A204.1 (cell line): ENCODE results near the gene U2SURP.
A peak's percentile ranks its signal among the peaks of the same experiment; 100 is the strongest.
"Not testable (repeated sequence)": the region's sequence is repeated elsewhere in the genome, so short reads cannot be mapped to it uniquely, and the experiment has no call there.

Experiments used
- FAIRE-seq: peaks from 2 replicates; lab custom pipeline; 2012; peaks lifted over from hg19 to GRCh38; lab: Jason Lieb, UNC

The U2SURP gene

DNA sequence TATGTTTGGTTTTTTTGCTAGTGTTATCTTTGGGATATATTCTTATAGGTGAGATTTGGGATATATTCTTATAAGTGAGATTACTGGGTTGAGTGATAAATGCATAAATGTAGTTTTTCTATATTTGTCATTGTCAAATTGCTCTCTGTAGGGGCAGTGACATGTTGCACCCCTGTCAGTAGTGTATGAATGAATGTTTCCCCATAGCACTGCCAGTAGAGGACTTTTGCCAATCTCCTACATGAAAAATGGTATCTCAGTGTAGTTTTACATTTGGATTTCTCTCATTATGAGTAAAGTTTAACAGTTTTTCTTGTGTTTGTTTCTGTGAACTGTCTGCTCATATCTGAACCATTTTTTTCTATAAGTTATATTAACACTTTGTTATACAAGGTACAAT is 13.6 kb downstream of the U2SURP start:
- FAIRE-seq, result no peak

DNA sequence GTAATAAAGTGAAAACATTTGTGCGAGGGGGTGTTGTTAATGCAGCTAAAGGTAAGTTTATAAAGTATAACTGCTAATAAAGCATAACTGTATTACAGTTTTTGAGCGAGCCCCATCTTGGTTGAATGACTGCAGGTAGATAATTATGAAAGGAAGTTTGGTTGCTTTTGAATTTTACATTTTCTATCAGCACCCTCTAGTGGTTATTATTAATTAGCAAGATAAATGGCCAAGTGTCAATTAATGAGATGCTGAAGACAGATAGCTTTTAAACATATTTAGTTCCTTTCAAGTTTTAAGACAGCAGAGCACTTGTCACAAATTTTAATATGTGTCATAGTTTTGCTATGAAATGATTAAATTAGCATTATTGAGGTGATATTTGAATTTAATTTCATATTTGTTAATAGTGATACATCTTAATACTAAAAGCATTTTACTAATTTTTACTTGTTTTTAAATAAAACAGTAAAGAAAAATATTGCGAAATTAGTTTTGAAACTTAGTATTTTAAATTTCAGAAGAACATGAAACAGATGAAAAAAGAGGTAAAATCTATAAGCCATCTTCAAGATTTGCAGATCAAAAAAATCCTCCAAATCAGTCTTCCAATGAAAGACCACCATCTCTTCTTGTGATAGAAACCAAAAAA is 15.1 kb downstream of the U2SURP start:
- FAIRE-seq, result peak; percentile 85

DNA sequence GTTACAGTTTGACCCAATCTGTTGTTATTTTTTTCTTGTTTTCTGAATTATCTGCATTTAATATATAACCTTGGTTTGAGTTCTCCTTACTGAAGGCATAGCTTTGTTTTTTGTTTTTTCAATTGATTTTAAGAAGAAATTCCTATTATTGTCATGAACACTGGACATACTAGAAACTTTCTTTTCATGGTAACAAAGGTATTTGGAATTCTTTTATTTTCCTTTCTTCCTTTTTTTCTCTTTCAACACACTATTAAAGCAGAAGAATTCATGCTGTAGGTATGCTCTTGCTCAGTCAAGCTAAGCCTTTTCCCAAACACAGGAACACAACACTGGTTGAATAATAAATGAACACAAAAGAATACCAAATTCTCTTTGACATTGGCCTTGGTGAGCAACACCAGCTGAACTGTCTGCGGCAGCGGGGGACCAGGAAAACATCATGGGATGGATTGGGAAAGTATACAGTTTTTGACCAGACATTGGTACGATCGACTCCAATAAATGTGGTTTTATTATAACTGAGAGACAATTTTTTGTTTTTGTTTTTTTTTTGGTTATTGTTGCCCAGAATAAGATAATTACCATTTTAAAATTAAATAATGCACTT is 23.1 kb downstream of the U2SURP start:
- FAIRE-seq, result no peak

GRCh38 chr3:143031327-143031726 is 30.0 kb downstream of the U2SURP start:
- no peak for FAIRE-seq

DNA sequence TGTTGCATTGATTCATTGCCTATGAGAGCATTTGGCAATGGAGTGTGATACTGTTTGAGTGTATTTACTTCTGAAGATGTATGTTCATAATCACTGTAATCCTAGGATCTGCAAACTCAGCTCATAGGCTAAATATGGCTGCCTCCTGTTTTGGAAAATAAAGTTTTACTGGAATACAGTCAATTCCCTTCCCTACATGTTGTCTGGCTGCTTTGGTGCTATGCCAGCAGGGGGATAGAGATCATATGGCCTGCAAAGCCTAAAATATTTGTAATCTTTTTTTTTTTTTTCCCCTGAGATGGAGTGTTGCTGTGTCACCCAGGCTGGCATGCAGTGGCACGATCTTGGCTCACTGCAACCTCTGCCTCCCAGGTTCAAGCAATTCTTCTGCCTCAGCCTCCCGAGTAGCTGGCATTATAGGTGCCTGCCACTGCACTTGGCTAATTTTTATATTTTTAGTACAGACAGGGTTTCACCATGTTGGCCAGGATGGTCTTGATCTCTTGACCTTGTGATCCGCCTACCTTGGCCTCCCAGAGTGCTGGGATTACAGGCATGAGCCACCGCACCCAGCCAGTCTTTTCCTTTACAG is 30.5 kb downstream of the U2SURP start:
- FAIRE-seq, result not testable (repeated sequence)

DNA sequence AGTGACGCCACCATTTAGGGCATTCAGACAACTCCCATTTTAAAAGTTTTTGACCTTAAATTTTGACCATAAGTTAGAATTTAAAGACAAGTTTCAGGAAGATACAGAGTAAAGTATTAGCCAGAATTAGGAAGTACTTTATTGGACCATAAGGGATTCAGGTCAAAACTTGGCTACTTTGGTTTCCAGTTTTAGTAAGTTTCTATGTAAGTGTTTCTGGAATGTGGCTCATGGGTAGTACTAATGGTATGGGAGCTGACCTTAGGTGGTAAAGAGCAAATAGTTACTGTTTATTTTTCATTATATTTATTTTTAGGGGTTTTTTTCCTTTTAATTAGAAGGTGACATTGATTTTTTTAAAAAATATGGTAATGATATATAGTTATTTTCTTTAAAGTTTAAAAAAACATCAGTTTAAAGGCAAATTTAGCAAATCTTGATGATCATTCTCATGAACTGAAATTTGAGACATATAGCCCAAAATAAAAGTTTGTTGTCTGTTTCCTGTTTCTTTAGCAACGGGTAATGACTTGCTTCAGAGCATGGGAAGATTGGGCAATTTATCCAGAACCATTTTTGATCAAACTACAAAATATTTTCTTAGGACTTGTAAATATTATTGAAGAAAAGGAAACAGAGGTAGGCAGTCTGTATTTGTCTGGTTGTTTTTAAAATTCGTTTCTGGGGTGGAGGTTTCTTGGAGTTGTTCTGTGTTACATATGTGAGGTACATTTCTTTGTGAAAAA is 34.3 kb downstream of the U2SURP start:
- FAIRE-seq, result no peak

- FAIRE-seq, result no peak
Measured at GRCh38 chr3:143036557-143036956, 35.2 kb downstream of the U2SURP start.

DNA sequence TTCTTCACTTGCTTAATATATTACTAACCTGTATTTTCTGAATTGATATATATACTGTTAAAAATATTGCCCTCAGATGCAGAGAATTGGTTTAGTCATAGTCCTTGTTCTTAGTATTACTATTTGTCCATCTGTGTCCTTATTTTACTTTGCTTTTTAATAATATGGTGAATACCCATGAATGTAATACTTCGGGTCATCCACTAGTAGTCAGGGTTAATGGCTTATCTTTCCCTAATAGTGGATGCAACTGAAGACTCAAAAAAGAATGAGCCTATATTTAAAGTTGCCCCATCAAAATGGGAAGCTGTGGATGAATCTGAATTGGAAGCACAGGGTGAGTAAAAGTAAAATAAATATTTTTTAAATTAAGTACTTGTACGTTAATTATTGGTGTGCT is 36.5 kb downstream of the U2SURP start:
- FAIRE-seq, result peak; percentile 30

GRCh38 chr3:143040261-143040879 is 39.0 kb downstream of the U2SURP start:
- peak; percentile 94 for FAIRE-seq

DNA sequence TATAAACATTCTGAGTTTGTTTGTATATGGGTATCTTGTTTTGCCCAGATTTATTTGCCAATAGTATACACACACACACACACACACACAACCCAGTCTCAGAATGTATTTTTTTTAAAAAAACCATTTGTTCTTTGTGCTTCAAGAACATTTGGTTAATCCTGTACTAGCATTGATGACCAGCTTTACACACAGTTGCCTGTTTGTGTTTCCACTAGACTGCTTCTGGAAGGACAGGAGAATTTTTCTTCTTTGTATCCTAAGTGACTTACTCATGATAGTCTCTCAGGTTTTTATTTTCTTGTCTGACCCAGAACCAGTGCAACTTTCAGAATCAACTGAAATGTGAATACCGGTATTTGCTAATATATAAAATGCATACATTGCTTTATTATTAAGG is 40.5 kb downstream of the U2SURP start:
- FAIRE-seq, result no peak

DNA sequence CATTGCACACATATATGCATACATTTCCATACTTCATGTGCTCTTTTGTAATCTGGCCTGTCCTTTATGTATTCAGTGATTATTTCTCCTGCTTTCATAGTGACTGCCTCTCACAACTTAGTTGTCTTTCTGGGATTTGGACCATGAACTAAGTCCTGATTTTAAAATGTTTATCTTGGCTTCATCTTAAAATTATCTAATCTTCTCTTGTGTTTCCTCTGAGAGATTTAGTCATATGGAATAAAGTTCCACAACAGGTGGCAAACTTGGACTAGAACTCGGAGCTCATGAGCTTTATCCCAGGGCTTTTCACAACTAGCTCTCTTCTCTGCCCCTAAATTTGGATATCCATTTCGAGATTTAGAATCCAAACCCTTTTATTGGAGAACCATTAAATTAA is 44.3 kb downstream of the U2SURP start:
- no peak for FAIRE-seq

GRCh38 chr3:143046075-143046474 is 44.7 kb downstream of the U2SURP start:
- FAIRE-seq, result not testable (repeated sequence)

DNA sequence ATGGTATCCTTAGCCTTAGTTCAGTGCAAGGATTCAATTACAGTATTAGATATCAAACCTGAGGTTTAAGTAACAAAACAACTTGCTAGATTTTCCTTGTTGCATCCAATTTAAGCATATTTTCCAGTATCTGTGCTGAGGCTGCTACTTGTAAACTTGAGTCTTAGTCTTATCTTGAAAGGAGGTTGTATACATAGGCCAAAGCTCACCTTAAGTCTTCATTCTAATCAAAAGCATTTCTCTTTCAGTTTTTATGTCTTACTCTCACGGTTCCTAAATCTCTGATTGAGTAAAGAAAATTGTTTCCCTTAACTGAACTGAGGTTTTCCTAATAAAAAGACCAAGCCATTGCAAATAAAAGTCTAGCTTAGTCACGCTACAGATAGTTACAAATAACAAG is 52.6 kb downstream of the U2SURP start:
- no peak for FAIRE-seq

DNA sequence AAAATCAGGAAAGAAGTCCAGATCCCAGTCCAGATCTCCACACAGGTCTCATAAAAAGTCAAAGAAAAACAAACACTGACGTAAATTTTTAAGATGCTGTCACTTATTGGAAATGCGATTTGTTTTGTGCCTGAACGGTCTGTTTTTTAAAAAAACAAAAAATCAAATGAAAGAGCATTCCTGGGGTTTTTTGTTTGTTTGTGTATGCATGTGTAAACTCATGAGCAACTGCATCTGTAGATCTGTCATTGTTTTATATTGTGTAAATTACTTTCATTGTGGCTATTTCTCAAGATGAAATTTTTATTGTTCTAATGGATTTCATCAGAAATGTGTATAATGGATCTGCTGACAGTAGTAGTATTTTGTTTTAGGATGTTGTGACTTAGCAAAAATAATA is 55.0 kb downstream of the U2SURP start:
- no peak for FAIRE-seq

- no peak for FAIRE-seq
Measured at GRCh38 chr3:143060906-143061305, 59.5 kb downstream of the U2SURP start.

GRCh38 chr3:143063018-143063417 is 61.6 kb downstream of the U2SURP start:
- no peak for FAIRE-seq

GRCh38 chr3:143064777-143065176 is 63.4 kb downstream of the U2SURP start:
- FAIRE-seq, result no peak

DNA sequence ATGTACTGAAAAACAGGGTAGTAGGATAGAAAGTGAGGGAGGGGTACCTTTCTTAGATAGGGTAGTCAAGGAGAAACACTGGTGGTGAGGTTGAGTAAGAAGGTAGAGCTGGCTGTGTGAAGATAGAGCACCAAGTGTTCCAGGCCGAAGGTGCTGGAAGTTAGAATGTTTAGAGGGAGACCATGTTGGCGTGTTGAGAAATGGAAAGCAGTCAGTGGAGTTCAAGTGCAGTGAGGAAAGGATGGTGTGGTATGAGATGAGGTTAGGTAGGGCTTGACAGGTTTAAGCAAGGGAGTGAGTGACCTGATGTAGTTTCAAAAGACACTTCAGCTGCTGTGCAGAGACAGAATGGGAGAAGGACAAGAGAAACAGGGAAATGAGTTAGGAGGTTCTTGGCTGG is 64.0 kb downstream of the U2SURP start:
- FAIRE-seq, result no peak

DNA sequence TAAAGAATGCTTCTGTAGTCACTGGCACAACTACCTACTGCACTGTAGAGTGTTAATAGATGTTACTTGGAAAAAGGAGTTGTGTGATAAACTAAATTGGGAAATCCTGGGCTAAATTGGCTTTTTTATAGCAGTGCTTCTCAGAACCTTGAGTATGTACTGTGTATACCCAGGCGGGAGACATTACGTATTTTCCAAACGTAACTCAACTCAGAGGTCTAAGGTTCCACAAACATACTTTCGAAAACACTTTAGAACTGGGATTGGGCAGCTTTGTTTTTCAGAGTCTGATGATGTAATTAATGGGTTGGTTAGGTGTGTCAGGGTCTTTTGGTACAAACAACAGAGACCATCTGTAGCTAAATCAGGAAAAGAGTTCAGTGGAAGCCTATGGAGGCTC is 64.7 kb downstream of the U2SURP start:
- no peak for FAIRE-seq

DNA sequence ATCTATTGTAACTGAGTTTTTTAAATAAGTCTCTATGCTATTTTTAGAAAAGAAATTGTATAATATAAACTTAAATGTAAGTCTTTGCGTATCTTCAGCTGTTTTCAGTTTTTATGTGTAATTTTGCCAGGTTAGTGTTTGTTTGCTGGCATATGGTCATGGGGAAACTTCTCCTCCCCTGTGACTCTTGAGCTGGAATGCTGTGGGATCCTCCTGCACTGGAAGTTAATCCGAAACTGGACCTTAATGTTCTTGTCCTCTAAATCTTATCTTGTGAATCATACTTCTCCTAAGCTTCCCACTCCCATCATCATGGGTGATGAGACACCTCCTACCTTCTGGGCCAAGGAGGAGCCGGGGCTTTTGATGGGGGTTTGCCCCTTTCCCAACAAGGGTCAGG is 65.8 kb downstream of the U2SURP start:
- no peak for FAIRE-seq

DNA sequence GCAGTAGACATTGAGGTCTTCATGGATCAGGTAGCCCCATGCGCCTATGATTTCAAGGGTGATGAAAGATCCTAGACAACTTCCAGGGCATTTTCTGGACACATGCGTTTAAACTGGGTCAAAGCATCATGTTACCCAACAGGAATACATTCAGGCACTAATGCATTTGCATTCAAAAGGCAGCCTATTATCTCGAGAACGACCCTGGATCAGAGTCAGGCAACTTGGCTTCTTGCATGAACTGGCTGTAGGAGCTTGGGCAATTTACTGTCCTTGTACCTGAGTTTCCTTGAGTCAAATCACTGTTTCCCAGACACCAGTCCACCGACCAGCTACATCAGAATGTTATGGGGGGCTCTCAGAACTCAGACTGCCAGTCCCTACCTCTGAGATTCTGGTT is 66.7 kb downstream of the U2SURP start:
- no peak for FAIRE-seq

- no peak for FAIRE-seq
Measured at GRCh38 chr3:143070977-143071551, 69.7 kb downstream of the U2SURP start.
